ENCODE measurements around the gene GDI1.

DNA sequence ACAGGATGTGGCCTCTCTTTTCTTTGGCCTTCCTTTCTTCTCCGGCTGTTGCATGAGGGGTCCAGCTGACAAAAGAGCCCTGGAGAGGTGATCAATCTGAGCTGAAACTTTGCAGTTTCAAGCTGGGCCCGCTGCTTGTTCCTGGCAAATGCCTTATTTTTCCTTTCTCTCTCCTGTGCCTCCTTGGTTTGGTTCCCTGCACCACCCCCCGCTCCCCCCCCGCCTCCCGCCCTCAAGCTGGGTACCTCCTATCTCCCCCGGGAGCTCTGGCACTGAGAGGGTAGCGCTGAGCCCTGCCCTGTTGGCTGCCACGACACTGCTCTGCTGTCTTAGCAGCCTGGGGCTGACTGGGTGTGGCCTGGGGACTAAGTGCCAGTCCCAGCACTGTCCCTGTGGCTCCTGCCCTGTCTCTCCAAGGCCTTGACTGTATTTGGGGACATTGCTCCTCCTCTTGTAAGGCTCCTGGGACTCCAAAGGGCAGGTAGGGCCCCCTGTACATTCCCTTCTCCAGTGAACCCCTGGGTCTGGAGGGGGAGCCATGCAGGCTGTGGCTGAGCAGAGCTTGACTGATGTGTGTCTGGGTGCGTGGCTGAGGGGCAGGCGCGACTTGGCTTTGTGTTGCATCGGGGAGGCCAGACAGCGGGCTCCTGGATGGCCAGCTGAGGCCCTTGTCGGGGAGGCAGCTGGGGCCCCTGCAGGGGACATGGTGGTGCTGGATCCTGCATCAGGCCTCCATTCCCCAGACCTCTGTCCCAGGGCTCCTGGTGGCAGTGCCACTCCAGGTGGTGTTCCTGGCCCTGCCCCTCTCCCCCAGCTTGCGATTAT lies 22.2 kb downstream of the GDI1 start:
- TF ChIP-seq, protein P1, sequence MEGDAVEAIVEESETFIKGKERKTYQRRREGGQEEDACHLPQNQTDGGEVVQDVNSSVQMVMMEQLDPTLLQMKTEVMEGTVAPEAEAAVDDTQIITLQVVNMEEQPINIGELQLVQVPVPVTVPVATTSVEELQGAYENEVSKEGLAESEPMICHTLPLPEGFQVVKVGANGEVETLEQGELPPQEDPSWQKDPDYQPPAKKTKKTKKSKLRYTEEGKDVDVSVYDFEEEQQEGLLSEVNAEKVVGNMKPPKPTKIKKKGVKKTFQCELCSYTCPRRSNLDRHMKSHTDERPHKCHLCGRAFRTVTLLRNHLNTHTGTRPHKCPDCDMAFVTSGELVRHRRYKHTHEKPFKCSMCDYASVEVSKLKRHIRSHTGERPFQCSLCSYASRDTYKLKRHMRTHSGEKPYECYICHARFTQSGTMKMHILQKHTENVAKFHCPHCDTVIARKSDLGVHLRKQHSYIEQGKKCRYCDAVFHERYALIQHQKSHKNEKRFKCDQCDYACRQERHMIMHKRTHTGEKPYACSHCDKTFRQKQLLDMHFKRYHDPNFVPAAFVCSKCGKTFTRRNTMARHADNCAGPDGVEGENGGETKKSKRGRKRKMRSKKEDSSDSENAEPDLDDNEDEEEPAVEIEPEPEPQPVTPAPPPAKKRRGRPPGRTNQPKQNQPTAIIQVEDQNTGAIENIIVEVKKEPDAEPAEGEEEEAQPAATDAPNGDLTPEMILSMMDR (conservative IDR thresholded peaks at IDR 0.05; ENCODE audit: low read depth in 2 of 2), result no peak
- TF ChIP-seq EZH2 (IDR thresholded peaks at IDR 0.05; ENCODE audit: low read depth, unreplicated experiment), result no peak
- no peak for TF ChIP-seq EZH2phosphoT487 (IDR thresholded peaks at IDR 0.05; ENCODE audit: unreplicated experiment)
- TF ChIP-seq, protein P2, sequence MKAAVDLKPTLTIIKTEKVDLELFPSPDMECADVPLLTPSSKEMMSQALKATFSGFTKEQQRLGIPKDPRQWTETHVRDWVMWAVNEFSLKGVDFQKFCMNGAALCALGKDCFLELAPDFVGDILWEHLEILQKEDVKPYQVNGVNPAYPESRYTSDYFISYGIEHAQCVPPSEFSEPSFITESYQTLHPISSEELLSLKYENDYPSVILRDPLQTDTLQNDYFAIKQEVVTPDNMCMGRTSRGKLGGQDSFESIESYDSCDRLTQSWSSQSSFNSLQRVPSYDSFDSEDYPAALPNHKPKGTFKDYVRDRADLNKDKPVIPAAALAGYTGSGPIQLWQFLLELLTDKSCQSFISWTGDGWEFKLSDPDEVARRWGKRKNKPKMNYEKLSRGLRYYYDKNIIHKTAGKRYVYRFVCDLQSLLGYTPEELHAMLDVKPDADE (IDR thresholded peaks at IDR 0.05), result no peak
- TF ChIP-seq ZNF114 (CRISPR knock-in tag; IDR thresholded peaks at IDR 0.05), result no peak
- TF ChIP-seq POLR2AphosphoS5 (IDR thresholded peaks at IDR 0.05; ENCODE audit: low read depth), result no peak
- no peak for TF ChIP-seq REST (IDR thresholded peaks at IDR 0.05; ENCODE audit: unreplicated experiment)
- TF ChIP-seq CREB1 (CRISPR knock-in tag; IDR thresholded peaks at IDR 0.05; ENCODE audit: low read depth), result no peak
- no peak for TF ChIP-seq ZNF331 (CRISPR knock-in tag; IDR thresholded peaks at IDR 0.05; ENCODE audit: low read depth)
- no peak for TF ChIP-seq JUNB (IDR thresholded peaks at IDR 0.05; ENCODE audit: unreplicated experiment)
